OCI-LY7 (cell line): ENCODE data around the gene SH3TC1.

ENCODE experiments used
- CTCF ChIP-seq: fragments of 200-600 bp; sonication (generic); conservative IDR thresholded peaks from 2 replicates; pipeline ENCODE4 v1.5.1; 2014; ENCODE audit warnings: mild to moderate bottlenecking, antibody characterized with exemption, low read length, moderate library complexity, mixed read lengths
- EZH2phosphoT487 ChIP-seq: fragments of 200-600 bp; sonication (generic); IDR thresholded peaks from 2 replicates; pipeline ENCODE4 v1.6.1; 2018; ENCODE audit warnings: low read depth, borderline replicate concordance, mild to moderate bottlenecking, mixed run types, antibody characterized with exemption, low read length, moderate library complexity, mixed read lengths

- TF ChIP-seq CTCF (no peak), EZH2phosphoT487 (no peak)
These were observed 39.4 kb upstream of the SH3TC1 start for GRCh38 chr4:8159537-8160232.
